Osteoblast (primary cell): Measurements from ENCODE around the gene FHIT. TPM values are rescaled to one million over a fixed set of nuclear protein-coding genes. Genes with fewer than 3 reads are reported as not detected.

Experiments
- DNase-seq: peaks from one replicate; pipeline ENCODE4 v3.0.0; 2011; ENCODE audit warnings: low spot score, mixed read lengths; ENCODE audit not compliant: insufficient read length; ENCODE audit errors: missing footprints
- H2AFZ ChIP-seq: 2 replicates; pipeline ENCODE4 v1.6.0; 2011; ENCODE audit warnings: mild to moderate bottlenecking, low read length
- H3K27ac ChIP-seq: 2 replicates; pipeline ENCODE4 v1.5.1; 2011; ENCODE audit warnings: mild to moderate bottlenecking, low read depth, low read length, moderate library complexity
- H3K27me3 ChIP-seq: 2 replicates; pipeline ENCODE4 v1.6.0; 2012; ENCODE audit warnings: mild to moderate bottlenecking, control low read depth, inconsistent platforms, low read length, moderate library complexity; ENCODE audit not compliant: insufficient read depth
- H3K36me3 ChIP-seq: 2 replicates; pipeline ENCODE4 v1.5.1; 2011; ENCODE audit warnings: mild to moderate bottlenecking, low read length, control low read depth, moderate library complexity; ENCODE audit not compliant: insufficient read depth
- H3K4me1 ChIP-seq: 2 replicates; pipeline ENCODE4 v1.5.1; 2011; ENCODE audit warnings: mild to moderate bottlenecking, low read length, control low read depth, moderate library complexity; ENCODE audit not compliant: insufficient read depth
- H3K4me2 ChIP-seq: 2 replicates; pipeline ENCODE4 v1.6.0; 2011; ENCODE audit warnings: mild to moderate bottlenecking, low read length; ENCODE audit not compliant: insufficient read depth
- H3K4me3 ChIP-seq: fragments of 200-600 bp; sonication (generic); 3 replicates; pipeline ENCODE4 v1.5.1; 2012; ENCODE audit warnings: mild to moderate bottlenecking, low read length, inconsistent platforms; ENCODE audit not compliant: insufficient read depth
- H3K79me2 ChIP-seq: 2 replicates; pipeline ENCODE4 v1.6.0; 2012; ENCODE audit warnings: mild to moderate bottlenecking, low read length, control low read depth, inconsistent platforms; ENCODE audit not compliant: insufficient read depth
- H3K9me3 ChIP-seq: 2 replicates; pipeline ENCODE4 v1.5.1; 2011; ENCODE audit warnings: low read depth, low read length, control low read depth
- H4K20me1 ChIP-seq: 2 replicates; pipeline ENCODE4 v1.6.0; 2012; ENCODE audit warnings: mild to moderate bottlenecking, low read length, control low read depth; ENCODE audit not compliant: insufficient read depth
- CTCF ChIP-seq: IDR thresholded peaks from 2 replicates; pipeline ENCODE4 v1.5.1; 2011; ENCODE audit warnings: mild to moderate bottlenecking, low read depth, low read length, moderate library complexity; ENCODE audit errors: extremely low read depth
- total RNA-seq: library from RNA; depleted of rRNA; stranded (reverse); fragments of >200 nt; gene quantifications from 2 replicates; pipeline ENCODE4 v1.2.3, GENCODE V29; 2012

The FHIT gene
- total RNA-seq, 1 donor: 3.3 TPM

GRCh38 chr3:59872128-59872527 is 1379.1 kb downstream of the FHIT start:
- TF ChIP-seq CTCF: no peak
- no peaks in the 10 kb centered on the region for H4K20me1 ChIP-seq
- H3K27ac ChIP-seq: no peak overlapping the region
- H3K9me3 ChIP-seq: no peaks in the 10 kb centered on the region
- DNase-seq: no peak
- no peaks in the 10 kb centered on the region for H3K79me2 ChIP-seq
- no peaks in the 10 kb centered on the region for H3K36me3 ChIP-seq
- no peaks in the 10 kb centered on the region for H3K27me3 ChIP-seq
- no peak overlapping the region for H3K4me3 ChIP-seq
- H3K4me1 ChIP-seq: no peaks in the 10 kb centered on the region
- no peak overlapping the region for H2AFZ ChIP-seq
- no peak overlapping the region for H3K4me2 ChIP-seq

DNA sequence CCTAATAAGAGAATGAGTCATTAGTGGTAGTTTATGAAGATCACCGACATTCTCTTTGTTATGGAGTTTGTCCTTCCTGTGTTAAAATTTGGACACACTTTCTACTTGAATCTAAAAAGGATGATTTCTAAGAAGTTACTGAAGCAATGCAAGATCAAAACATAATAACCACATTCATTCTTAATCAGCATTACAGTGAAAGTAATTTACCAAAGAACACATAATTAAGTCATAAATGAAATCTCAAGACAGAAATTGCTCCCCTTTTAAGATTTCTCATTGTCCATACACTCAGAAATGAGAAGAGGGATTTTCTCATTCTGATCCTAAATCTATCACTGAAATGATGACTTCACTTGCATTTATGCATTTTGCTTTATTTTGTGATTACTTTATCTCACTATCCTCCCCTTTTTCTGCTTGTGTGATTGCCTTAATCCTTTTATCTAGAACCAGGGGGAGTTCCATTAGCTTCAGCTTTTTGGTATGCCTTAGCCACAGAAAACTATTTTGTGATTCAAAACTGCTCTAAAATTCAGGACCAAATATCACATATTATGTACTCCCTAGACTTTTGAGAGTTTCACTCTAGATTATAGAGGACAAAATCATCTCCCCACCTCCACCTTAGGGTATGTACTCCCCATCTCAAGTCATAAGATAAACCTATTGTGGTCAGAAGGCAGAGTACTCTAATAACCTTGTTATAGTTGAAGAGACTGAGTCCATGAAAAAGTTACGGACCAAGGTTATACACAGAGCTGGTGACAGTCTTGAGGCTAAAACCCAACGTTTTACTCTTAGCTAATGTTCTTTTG is 1383.9 kb downstream of the FHIT start:
- Histone ChIP-seq H3K4me2 (no peak overlapping the region), H3K79me2 (no peaks in the 10 kb centered on the region), H3K4me1 (peaks cover 8% of the 10 kb centered on the region), H4K20me1 (no peaks in the 10 kb centered on the region), H3K36me3 (no peaks in the 10 kb centered on the region), H3K9me3 (no peaks in the 10 kb centered on the region), H3K27me3 (no peaks in the 10 kb centered on the region), H3K27ac (no peak overlapping the region), H3K4me3 (no peak overlapping the region), H2AFZ (no peak overlapping the region)
- no peak for TF ChIP-seq CTCF
- DNase-seq: peak; percentile 39

- H3K4me1 ChIP-seq: peaks cover 11% of the 10 kb centered on the region
These were observed 1385.2 kb downstream of the FHIT start for GRCh38 chr3:59866076-59866475.

More at GRCh38 chr3:59866076-59866475, 1385.2 kb downstream of the FHIT start:
- DNase-seq: no peak
- no peaks in the 10 kb centered on the region for H3K36me3 ChIP-seq
- no peak overlapping the region for H3K4me3 ChIP-seq
- no peak for TF ChIP-seq CTCF
- no peak overlapping the region for H3K4me2 ChIP-seq
- no peak overlapping the region for H2AFZ ChIP-seq
- H4K20me1 ChIP-seq: no peaks in the 10 kb centered on the region
- H3K79me2 ChIP-seq: no peaks in the 10 kb centered on the region
- no peaks in the 10 kb centered on the region for H3K9me3 ChIP-seq
- H3K27ac ChIP-seq: no peak overlapping the region
- H3K27me3 ChIP-seq: no peaks in the 10 kb centered on the region
